Mesenchymal stem cell (in vitro differentiated cells and primary cell): ENCODE results near the gene OR13C9.
"Not testable (repeated sequence)": the region's sequence is repeated elsewhere in the genome, so short reads cannot be mapped to it uniquely, and the experiment has no call there.

Experiments
- DNase-seq: peaks from one replicate; pipeline ENCODE4 v3.0.0-alpha.2; 2013
- H2AFZ ChIP-seq: one replicate; pipeline ENCODE4 v1.6.1; 2013; ENCODE audit warnings: low read depth, mild to moderate bottlenecking, control low read depth, inconsistent platforms, low read length, moderate library complexity
- H2AK5ac ChIP-seq: 2 replicates; pipeline ENCODE4 v1.6.1; 2013; ENCODE audit warnings: low read length, moderate library complexity, mild to moderate bottlenecking, inconsistent platforms; ENCODE audit not compliant: severe bottlenecking
- H2BK120ac ChIP-seq: one replicate; pipeline ENCODE4 v1.6.1; 2013; ENCODE audit warnings: low read depth, mild to moderate bottlenecking, inconsistent platforms, low read length, moderate library complexity
- H2BK12ac ChIP-seq, 2 experiments: one replicate each; pipeline ENCODE4 v1.6.1; 2013; ENCODE audit warnings: inconsistent platforms in 2 of 2, low read length in 2 of 2, mild to moderate bottlenecking in 2 of 2, moderate library complexity in 2 of 2, control low read depth in 1 of 2
- H2BK15ac ChIP-seq: one replicate; pipeline ENCODE4 v1.6.1; 2013; ENCODE audit warnings: mild to moderate bottlenecking, low read depth, inconsistent platforms; ENCODE audit not compliant: poor library complexity, severe bottlenecking
- H2BK5ac ChIP-seq: 2 replicates; pipeline ENCODE4 v1.6.1; 2013; ENCODE audit warnings: low read depth, mild to moderate bottlenecking, low read length, control low read depth, inconsistent platforms; ENCODE audit not compliant: poor library complexity, severe bottlenecking
- H3K14ac ChIP-seq, 2 experiments: one replicate each; pipeline ENCODE4 v1.6.1; 2013; ENCODE audit warnings: inconsistent platforms in 2 of 2, low read length in 2 of 2, control low read depth in 1 of 2, mild to moderate bottlenecking in 1 of 2, moderate library complexity in 1 of 2
- H3K18ac ChIP-seq, 2 experiments: one replicate each; pipeline ENCODE4 v1.6.1; 2013; ENCODE audit warnings: inconsistent platforms in 2 of 2, low read length in 2 of 2, control low read depth in 1 of 2, low read depth in 1 of 2, mild to moderate bottlenecking in 1 of 2
- H3K23ac ChIP-seq, 2 experiments: one replicate each; pipeline ENCODE4 v1.6.1; 2013; ENCODE audit warnings: inconsistent platforms in 2 of 2, low read length in 2 of 2, mild to moderate bottlenecking in 2 of 2, moderate library complexity in 2 of 2, control low read depth in 1 of 2
- H3K27ac ChIP-seq: 2 replicates; pipeline ENCODE4 v1.5.1; 2013; ENCODE audit warnings: mild to moderate bottlenecking, moderate library complexity, low read length, control low read depth, inconsistent platforms; ENCODE audit not compliant: poor library complexity, severe bottlenecking
- H3K27me3 ChIP-seq, 2 experiments: 2 replicates each; pipeline versions ENCODE4 v1.6.1 to v1.7.0; 2013; ENCODE audit warnings: low read length in 2 of 2, mild to moderate bottlenecking in 2 of 2, moderate library complexity in 2 of 2, control low read depth in 1 of 2, inconsistent platforms in 1 of 2; ENCODE audit not compliant: control insufficient read depth in 1 of 2, insufficient read depth in 1 of 2
- H3K36me3 ChIP-seq, 2 experiments: 2 replicates each; pipeline versions ENCODE4 v1.6.1 to v1.7.0; 2013; ENCODE audit warnings: low read length in 2 of 2, control low read depth in 1 of 2, inconsistent platforms in 1 of 2, low read depth in 1 of 2, mild to moderate bottlenecking in 1 of 2; ENCODE audit not compliant: insufficient read depth in 2 of 2, control insufficient read depth in 1 of 2
- H3K4ac ChIP-seq, 2 experiments: one replicate each; pipeline ENCODE4 v1.6.1; 2013; ENCODE audit warnings: inconsistent platforms in 2 of 2, low read length in 2 of 2, mild to moderate bottlenecking in 2 of 2, moderate library complexity in 2 of 2, control low read depth in 1 of 2, low read depth in 1 of 2
- H3K4me1 ChIP-seq: 2 replicates; pipeline ENCODE4 v1.6.1; 2013; ENCODE audit warnings: low read depth, low read length, control low read depth; ENCODE audit not compliant: control insufficient read depth, insufficient read depth
- H3K4me2 ChIP-seq: 2 replicates; pipeline ENCODE4 v1.6.1; 2013; ENCODE audit warnings: low read length, mild to moderate bottlenecking, inconsistent platforms; ENCODE audit not compliant: poor library complexity, severe bottlenecking
- H3K4me3 ChIP-seq, 2 experiments: 2 replicates each; pipeline versions ENCODE4 v1.5.1 to v1.7.0; 2013; ENCODE audit warnings: low read length in 2 of 2, mild to moderate bottlenecking in 2 of 2, control low read depth in 1 of 2, low read depth in 1 of 2; ENCODE audit not compliant: insufficient read depth in 1 of 2
- H3K79me1 ChIP-seq: replicated peaks from 2 replicates; pipeline ENCODE4 v1.6.1; 2013; ENCODE audit warnings: mild to moderate bottlenecking, control low read depth, low read length, inconsistent platforms; ENCODE audit not compliant: poor library complexity, severe bottlenecking
- H3K9ac ChIP-seq: 2 replicates; pipeline ENCODE4 v1.7.0; 2013; ENCODE audit warnings: mild to moderate bottlenecking, low read length, moderate library complexity
- H3K9me3 ChIP-seq: 2 replicates; pipeline ENCODE4 v1.7.0; 2013; ENCODE audit warnings: mild to moderate bottlenecking, low read length; ENCODE audit not compliant: control insufficient read depth
- H4K8ac ChIP-seq: one replicate; pipeline ENCODE4 v1.6.1; 2013; ENCODE audit warnings: inconsistent platforms, mild to moderate bottlenecking, low read length, moderate library complexity
- H4K91ac ChIP-seq: one replicate; pipeline ENCODE4 v1.6.1; 2013; ENCODE audit warnings: mild to moderate bottlenecking, low read length, inconsistent platforms
- WGBS: methylation state at CpG from one replicate; pipeline ENCODE4 v1.1.7; 2013; ENCODE audit warnings: mixed read lengths; 5-methylcytosine and 5-hydroxymethylcytosine counted together

OR13C9 gene

GRCh38 chr9:104606152-104606551, 11.9 kb downstream of the OR13C9 start:
- no peaks in the 10 kb centered on the region for H3K36me3 ChIP-seq
- no peak overlapping the region for H3K4me2 ChIP-seq
- no peak overlapping the region for H3K14ac ChIP-seq
- no peak overlapping the region for H3K9ac ChIP-seq
- no peak for DNase-seq
- no peak overlapping the region for H2AFZ ChIP-seq
- no peak overlapping the region for H4K91ac ChIP-seq
- no peak overlapping the region for H2BK12ac ChIP-seq
- no peak overlapping the region for H2BK120ac ChIP-seq
- H3K23ac ChIP-seq: no peak overlapping the region
- WGBS: 90% methylated on average over 2 of the region's 2 CpGs
- H3K4me1 ChIP-seq: no peaks in the 10 kb centered on the region
- H4K8ac ChIP-seq: no peak overlapping the region
- H3K27ac ChIP-seq: no peak overlapping the region
- H2BK5ac ChIP-seq: no peak overlapping the region
- H3K4ac ChIP-seq: no peak overlapping the region
- no peak overlapping the region for H2AK5ac ChIP-seq
- H3K18ac ChIP-seq: no peak overlapping the region
- no peaks in the 10 kb centered on the region for H3K27me3 ChIP-seq
- no peak overlapping the region for H2BK15ac ChIP-seq
- H3K79me1 ChIP-seq: no peaks in the 10 kb centered on the region
- no peak overlapping the region for H3K4me3 ChIP-seq
- H3K9me3 ChIP-seq: no peaks in the 10 kb centered on the region

- H3K36me3 ChIP-seq: not testable (repeated sequence)
Observed at GRCh38 chr9:104605527-104605926, 12.5 kb downstream of the OR13C9 start, which contains the start of gene OR13C2. Gene OR13C2, minus strand, starts transcription at chr9:104605627. Its CDS starts 0 bp downstream, at chr9:104605627.

GRCh38 chr9:104604801-104605200, 13.2 kb downstream of the OR13C9 start:
- 60% methylated on average over 3 of the region's 3 CpGs for WGBS
- no peak overlapping the region for H2BK5ac ChIP-seq

More at GRCh38 chr9:104605527-104605926, 12.5 kb downstream of the OR13C9 start, which contains the start of gene OR13C2:
- H2BK15ac ChIP-seq, H2AK5ac ChIP-seq, H3K4me2 ChIP-seq, H3K4me3 ChIP-seq, H3K27ac ChIP-seq, H2BK5ac ChIP-seq, H2AFZ ChIP-seq, H3K4me1 ChIP-seq, H3K18ac ChIP-seq, H4K91ac ChIP-seq, H2BK12ac ChIP-seq, H2BK120ac ChIP-seq, DNase-seq, H3K79me1 ChIP-seq, H3K9ac ChIP-seq, H3K14ac ChIP-seq, H3K23ac ChIP-seq, H3K27me3 ChIP-seq, H3K4ac ChIP-seq, H4K8ac ChIP-seq, H3K9me3 ChIP-seq: not testable (repeated sequence)
- WGBS: no CpG with 5 or more reads among the region's 1 CpG

GRCh38 chr9:104599313-104599712, 18.7 kb downstream of the OR13C9 start, which contains the start of gene OR13C5:
Gene OR13C5, minus strand, starts transcription at chr9:104599413. Its CDS starts 0 bp downstream, at chr9:104599413.
- not testable (repeated sequence) for H2AK5ac ChIP-seq, H3K79me1 ChIP-seq, H3K9me3 ChIP-seq, H3K9ac ChIP-seq, H3K18ac ChIP-seq, H3K23ac ChIP-seq, H2BK5ac ChIP-seq, H3K27me3 ChIP-seq, H4K8ac ChIP-seq, H3K4me3 ChIP-seq, H3K4ac ChIP-seq, H2BK15ac ChIP-seq, H2BK12ac ChIP-seq, H3K27ac ChIP-seq, DNase-seq, H3K14ac ChIP-seq, H3K4me2 ChIP-seq, H2BK120ac ChIP-seq, H4K91ac ChIP-seq, H3K36me3 ChIP-seq, H2AFZ ChIP-seq, H3K4me1 ChIP-seq

More at GRCh38 chr9:104604801-104605200, 13.2 kb downstream of the OR13C9 start:
- Histone ChIP-seq H3K4ac (no peak overlapping the region), H3K4me1 (no peaks in the 10 kb centered on the region), H3K36me3 (no peaks in the 10 kb centered on the region), H2BK120ac (no peak overlapping the region), H3K4me2 (no peak overlapping the region), H3K4me3 (no peak overlapping the region), H3K18ac (no peak overlapping the region), H3K27ac (no peak overlapping the region), H4K8ac (no peak overlapping the region), H3K27me3 (no peaks in the 10 kb centered on the region), H3K23ac (no peak overlapping the region), H2AFZ (no peak overlapping the region), H2BK12ac (no peak overlapping the region), H3K9me3 (no peaks in the 10 kb centered on the region), H3K9ac (no peak overlapping the region), H3K14ac (no peak overlapping the region), H3K79me1 (no peaks in the 10 kb centered on the region), H4K91ac (no peak overlapping the region), H2BK15ac (no peak overlapping the region), H2AK5ac (no peak overlapping the region)
- no peak for DNase-seq
